DMS79 treated with DMSO at 0.1 percent for 48 hours (cell line): ENCODE measurements around the gene NRXN2.

Source experiments
- DNase-seq: peaks from one replicate; lab custom pipeline; 2025; lab: John Stamatoyannopoulos, UW

The NRXN2 gene

GRCh38 chr11:64588701-64589100 lies 134.3 kb downstream of the NRXN2 start:
- DNase-seq: no peak

GRCh38 chr11:64586366-64586765 lies 136.6 kb downstream of the NRXN2 start:
- DNase-seq: no peak

GRCh38 chr11:64585150-64585549 lies 137.8 kb downstream of the NRXN2 start:
- DNase-seq: no peak

- no peak for DNase-seq
Observed at GRCh38 chr11:64583296-64584262, 139.4 kb downstream of the NRXN2 start.

GRCh38 chr11:64582885-64583284 lies 140.1 kb downstream of the NRXN2 start:
- no peak for DNase-seq

- DNase-seq: no peak
Observed at GRCh38 chr11:64581057-64581523, 141.9 kb downstream of the NRXN2 start.

GRCh38 chr11:64580412-64580811 lies 142.6 kb downstream of the NRXN2 start:
- DNase-seq: no peak

- no peak for DNase-seq
Observed at GRCh38 chr11:64577202-64577601, 145.8 kb downstream of the NRXN2 start.

- DNase-seq: no peak
Observed at GRCh38 chr11:64572143-64572542, 150.9 kb downstream of the NRXN2 start.

GRCh38 chr11:64571410-64572091 lies 151.4 kb downstream of the NRXN2 start:
- no peak for DNase-seq

GRCh38 chr11:64571050-64571409 lies 152.0 kb downstream of the NRXN2 start:
- DNase-seq: no peak

- DNase-seq: no peak
Observed at GRCh38 chr11:64570341-64570740, 152.7 kb downstream of the NRXN2 start.

- DNase-seq: no peak
Observed at GRCh38 chr11:64569300-64569970, 153.6 kb downstream of the NRXN2 start.

GRCh38 chr11:64568584-64569140 lies 154.3 kb downstream of the NRXN2 start:
- DNase-seq: no peak

GRCh38 chr11:64568041-64568571 lies 154.9 kb downstream of the NRXN2 start:
- DNase-seq: no peak

- DNase-seq: no peak
Observed at GRCh38 chr11:64566915-64567891, 155.8 kb downstream of the NRXN2 start.

- peak; percentile 79 for DNase-seq
Observed at GRCh38 chr11:64566042-64566914, 156.7 kb downstream of the NRXN2 start.

GRCh38 chr11:64564947-64565889 lies 157.8 kb downstream of the NRXN2 start:
- no peak for DNase-seq

GRCh38 chr11:64564419-64564818 lies 158.6 kb downstream of the NRXN2 start:
- DNase-seq: no peak
